Activated B cell treated with CpG ODN at 0.5 μM for 24 hours (primary cell): ENCODE data around the gene SUPT4H1. TPM values are rescaled to one million over a fixed set of nuclear protein-coding genes. Genes with fewer than 3 reads are reported as not detected.

ENCODE experiments used
- ATAC-seq: fragments of 200-7000 bp; cut with Tn5 transposase; one replicate; pipeline ENCODE4 v1.10.0; 2021; ENCODE audit warnings: low read depth, mild to moderate bottlenecking, moderate library complexity
- CTCF ChIA-PET: fragments of 350-600 bp; sonication (Branson Sonifier 250); formaldehyde crosslinking; loops from one replicate; lab custom pipeline; 2021; ENCODE audit warnings: antibody characterized with exemption; lab: Charles Lee
- POLR2A ChIA-PET: fragments of 350-600 bp; sonication (Branson Sonifier 250); formaldehyde crosslinking; loops from one replicate; lab custom pipeline; 2021; ENCODE audit warnings: antibody characterized with exemption; lab: Charles Lee
- DNase-seq: peaks from one replicate; pipeline ENCODE4 v3.0.0; 2022
- H3K27ac Mint-ChIP-seq: one replicate; pipeline ENCODE4 v1.8.0; 2020; ENCODE audit warnings: mixed read lengths
- H3K27me3 Mint-ChIP-seq: one replicate; pipeline ENCODE4 v1.8.0; 2021; ENCODE audit warnings: mixed read lengths
- H3K36me3 Mint-ChIP-seq: one replicate; pipeline ENCODE4 v1.8.0; 2021; ENCODE audit warnings: low read depth, mixed read lengths
- H3K4me1 Mint-ChIP-seq: one replicate; pipeline ENCODE4 v1.8.0; 2021; ENCODE audit warnings: mixed read lengths
- H3K4me3 Mint-ChIP-seq: one replicate; pipeline ENCODE4 v1.8.0; 2020; ENCODE audit warnings: mild to moderate bottlenecking, mixed read lengths
- H3K9me3 Mint-ChIP-seq: one replicate; pipeline ENCODE4 v1.8.0; 2020; ENCODE audit warnings: mixed read lengths
- intact Hi-C: fragments of 100-400 bp; cut with micrococcal nuclease; formaldehyde crosslinking; loops from one replicate; pipeline ENCODE4 v1.15.1; 2024
- total RNA-seq: library from RNA; stranded (reverse); gene quantifications from 2 replicates; pipeline ENCODE4 v1.2.3, GENCODE V29; 2022
- TF ChIP-seq, protein P1 (sequence below): fragments of 200-600 bp; IDR thresholded peaks from one replicate; pipeline ENCODE4 v1.8.0; 2022; ENCODE audit warnings: antibody characterized with exemption, mild to moderate bottlenecking

The SUPT4H1 gene
- total RNA-seq, 1 donor from 2014 or later = 90.2 TPM

DNA sequence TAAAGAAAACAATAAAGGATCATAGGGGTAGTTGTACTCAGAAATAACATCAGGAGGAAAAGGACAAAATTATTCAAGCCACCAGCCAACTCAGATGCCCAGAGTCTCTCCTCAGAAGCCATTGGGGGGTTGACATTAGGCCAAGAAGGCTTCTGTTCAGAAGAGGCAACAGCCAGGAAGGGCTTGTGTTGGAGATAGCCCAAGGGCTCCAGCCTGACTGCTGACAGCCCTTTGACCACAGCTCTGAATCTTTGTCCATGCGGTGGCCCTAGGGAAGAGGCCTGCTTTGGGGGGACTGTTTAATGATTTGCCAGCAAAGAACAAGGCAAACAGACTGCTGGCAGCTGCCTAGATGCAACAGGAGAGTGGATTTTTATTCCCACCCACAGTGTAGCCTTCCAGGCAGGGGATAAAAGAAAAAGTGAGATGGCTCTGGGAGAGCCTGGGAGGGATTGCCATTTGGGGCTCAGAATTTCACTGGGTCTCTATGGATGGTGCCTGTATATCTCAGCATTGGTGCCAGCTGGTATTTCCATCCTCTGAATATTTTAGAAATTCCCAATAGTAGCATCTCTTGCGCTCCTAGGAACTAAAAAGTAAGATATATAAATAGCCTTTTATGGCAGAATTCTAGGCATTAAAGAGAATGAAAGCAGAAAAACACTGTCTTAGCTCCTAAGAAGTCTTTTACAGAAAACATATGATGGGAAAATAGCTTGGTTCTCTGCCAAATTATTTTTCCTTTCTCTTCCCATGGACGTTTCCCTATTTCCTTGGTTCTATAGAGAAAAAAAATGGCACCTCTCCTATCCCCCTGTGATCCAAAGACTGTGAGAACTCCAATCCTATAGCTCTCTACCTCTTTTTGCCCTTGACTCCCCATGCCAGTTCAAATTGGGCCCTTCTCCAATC lies 29.4 kb upstream of the SUPT4H1 start:
- Mint-ChIP-seq H3K27ac (peak overlapping the region; percentile 60), H3K4me1 (peaks cover 25% of the 10 kb centered on the region), H3K36me3 (no peaks in the 10 kb centered on the region), H3K27me3 (no peaks in the 10 kb centered on the region), H3K4me3 (no peak overlapping the region), H3K9me3 (no peaks in the 10 kb centered on the region)
- TF ChIP-seq, protein P1, sequence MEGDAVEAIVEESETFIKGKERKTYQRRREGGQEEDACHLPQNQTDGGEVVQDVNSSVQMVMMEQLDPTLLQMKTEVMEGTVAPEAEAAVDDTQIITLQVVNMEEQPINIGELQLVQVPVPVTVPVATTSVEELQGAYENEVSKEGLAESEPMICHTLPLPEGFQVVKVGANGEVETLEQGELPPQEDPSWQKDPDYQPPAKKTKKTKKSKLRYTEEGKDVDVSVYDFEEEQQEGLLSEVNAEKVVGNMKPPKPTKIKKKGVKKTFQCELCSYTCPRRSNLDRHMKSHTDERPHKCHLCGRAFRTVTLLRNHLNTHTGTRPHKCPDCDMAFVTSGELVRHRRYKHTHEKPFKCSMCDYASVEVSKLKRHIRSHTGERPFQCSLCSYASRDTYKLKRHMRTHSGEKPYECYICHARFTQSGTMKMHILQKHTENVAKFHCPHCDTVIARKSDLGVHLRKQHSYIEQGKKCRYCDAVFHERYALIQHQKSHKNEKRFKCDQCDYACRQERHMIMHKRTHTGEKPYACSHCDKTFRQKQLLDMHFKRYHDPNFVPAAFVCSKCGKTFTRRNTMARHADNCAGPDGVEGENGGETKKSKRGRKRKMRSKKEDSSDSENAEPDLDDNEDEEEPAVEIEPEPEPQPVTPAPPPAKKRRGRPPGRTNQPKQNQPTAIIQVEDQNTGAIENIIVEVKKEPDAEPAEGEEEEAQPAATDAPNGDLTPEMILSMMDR = no peak
- no peak for ATAC-seq
- intact Hi-C loops = loop anchor here (2.0 kb wide), 1 partner anchor 13 kb away; no protein-coding TSS in a partner anchor
- ChIA-PET CTCF (interaction anchor here (0.6 to 1.8 kb wide), 4 partner anchors 30 to 1287 kb away, joined by 3 to 6 read pairs (median 3); partner anchors contain the start of gene HSF5), POLR2A (interaction anchor here (0.6 to 1.9 kb wide), 9 partner anchors 8 to 1180 kb away, joined by 3 to 8 read pairs (median 3); partner anchors contain the start of gene RNF43)
- DNase-seq = no peak

GRCh38 chr17:58380207-58381123 lies 28.5 kb upstream of the SUPT4H1 start:
- TF ChIP-seq, protein P1 = no peak
- no peaks in the 10 kb centered on the region for H3K27me3 Mint-ChIP-seq
- ATAC-seq (no peak), DNase-seq (no peak)
- intact Hi-C loops = no loop called here
- no peak overlapping the region for H3K4me3 Mint-ChIP-seq
- POLR2A ChIA-PET = interaction anchor here (0.6 to 0.8 kb wide), 2 partner anchors 36 to 1181 kb away, joined by 3 to 4 read pairs; no protein-coding TSS in a partner anchor
- H3K4me1 Mint-ChIP-seq = peaks cover 25% of the 10 kb centered on the region
- no peaks in the 10 kb centered on the region for H3K36me3 Mint-ChIP-seq
- H3K9me3 Mint-ChIP-seq = no peaks in the 10 kb centered on the region
- H3K27ac Mint-ChIP-seq = no peak overlapping the region
- CTCF ChIA-PET = no interaction called here

GRCh38 chr17:58379511-58379824 lies 27.5 kb upstream of the SUPT4H1 start:
- DNase-seq = no peak
- TF ChIP-seq, protein P1 = no peak
- POLR2A ChIA-PET = no interaction called here
- CTCF ChIA-PET = interaction anchor here (1.5 kb wide), 1 partner anchor 62 kb away, joined by 4 read pairs; no protein-coding TSS in a partner anchor
- no peaks in the 10 kb centered on the region for H3K27me3 Mint-ChIP-seq
- no peaks in the 10 kb centered on the region for H3K36me3 Mint-ChIP-seq
- H3K9me3 Mint-ChIP-seq = no peaks in the 10 kb centered on the region
- no peak for ATAC-seq
- H3K4me3 Mint-ChIP-seq = no peak overlapping the region
- no peak overlapping the region for H3K27ac Mint-ChIP-seq
- intact Hi-C loops = no loop called here
- peaks cover 17% of the 10 kb centered on the region for H3K4me1 Mint-ChIP-seq

- no peak for DNase-seq
- intact Hi-C loops = no loop called here
- Mint-ChIP-seq H3K27me3 (no peaks in the 10 kb centered on the region), H3K4me1 (peaks cover 17% of the 10 kb centered on the region), H3K4me3 (no peak overlapping the region), H3K9me3 (no peaks in the 10 kb centered on the region), H3K36me3 (no peaks in the 10 kb centered on the region), H3K27ac (no peak overlapping the region)
- TF ChIP-seq, protein P1 = no peak
- ATAC-seq = no peak
- ChIA-PET POLR2A (interaction anchor here (0.6 kb wide), 1 partner anchor 280 kb away, joined by 8 read pairs; no protein-coding TSS in a partner anchor), CTCF (interaction anchor here (1.5 kb wide), 1 partner anchor 61 kb away, joined by 4 read pairs; no protein-coding TSS in a partner anchor)
Measured at GRCh38 chr17:58378733-58379510, 26.9 kb upstream of the SUPT4H1 start.
